HL-60 (cell line): Measurements from ENCODE around the gene NLGN3.

Experiments
- DNase-seq, 2 experiments: peaks; one replicate each; pipeline ENCODE4 v3.0.0-alpha.2; 2010 to 2020; ENCODE audit warnings: low read depth in 1 of 2, low spot score in 1 of 2
- H3K27ac ChIP-seq: fragments of 250-450 bp; sonication (Bioruptor Pico); replicated peaks from 2 replicates; pipeline ENCODE4 v1.5.1; 2020; ENCODE audit warnings: mild to moderate bottlenecking, moderate library complexity
- H3K27me3 ChIP-seq: fragments of 250-450 bp; sonication (Bioruptor Pico); 2 replicates; pipeline ENCODE4 v1.5.1; 2021; ENCODE audit warnings: mild to moderate bottlenecking, moderate library complexity; ENCODE audit not compliant: insufficient read depth, poor library complexity, severe bottlenecking
- H3K4me3 ChIP-seq: replicated peaks from 2 replicates; pipeline ENCODE4 v1.5.1; 2011; ENCODE audit warnings: mild to moderate bottlenecking, control low read depth, low read length; ENCODE audit not compliant: insufficient read depth
- GABPA ChIP-seq: IDR thresholded peaks from 2 replicates; pipeline ENCODE4 v1.6.1; 2012; ENCODE audit warnings: low read depth
- POLR2AphosphoS5 ChIP-seq: IDR thresholded peaks from 2 replicates; pipeline ENCODE4 v1.6.1; 2012; ENCODE audit warnings: low read depth
- SPI1 ChIP-seq: IDR thresholded peaks from 2 replicates; pipeline ENCODE4 v1.6.1; 2012; ENCODE audit warnings: low read depth, mild to moderate bottlenecking, borderline replicate concordance
- TF ChIP-seq, protein P1 (sequence below): IDR thresholded peaks from 2 replicates; pipeline ENCODE4 v1.6.1; 2012; ENCODE audit warnings: low read depth; ENCODE audit not compliant: insufficient replicate concordance
- TF ChIP-seq, protein P2 (sequence below): IDR thresholded peaks from one replicate; pipeline ENCODE4 v1.5.1; 2011; ENCODE audit warnings: low read length, control low read depth, inconsistent platforms; ENCODE audit not compliant: insufficient read depth

Gene NLGN3

DNA sequence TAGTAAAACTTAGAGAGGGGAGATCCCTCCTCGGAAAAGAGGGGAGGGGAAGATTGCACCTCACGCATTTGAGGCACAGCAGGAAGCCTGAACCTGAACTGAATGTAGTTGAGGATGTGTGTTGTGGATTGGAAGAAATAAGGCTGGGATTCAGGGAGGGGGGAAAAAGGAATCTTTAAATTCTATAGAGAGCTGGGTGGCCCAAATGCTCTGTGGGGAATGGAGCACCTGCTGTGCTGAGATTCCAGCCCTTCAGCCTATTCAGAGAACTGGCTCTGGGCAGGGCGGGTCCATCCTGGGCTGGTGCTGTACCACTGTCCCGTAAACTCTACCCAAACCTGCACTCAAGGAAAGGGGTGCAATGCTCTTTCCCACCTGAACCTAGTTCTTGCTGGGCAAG, 44.9 kb upstream of the NLGN3 start:
- Histone ChIP-seq H3K27me3 (no peaks in the 10 kb centered on the region), H3K4me3 (no peak overlapping the region), H3K27ac (no peak overlapping the region)
- TF ChIP-seq SPI1: no peak
- TF ChIP-seq, protein P1, sequence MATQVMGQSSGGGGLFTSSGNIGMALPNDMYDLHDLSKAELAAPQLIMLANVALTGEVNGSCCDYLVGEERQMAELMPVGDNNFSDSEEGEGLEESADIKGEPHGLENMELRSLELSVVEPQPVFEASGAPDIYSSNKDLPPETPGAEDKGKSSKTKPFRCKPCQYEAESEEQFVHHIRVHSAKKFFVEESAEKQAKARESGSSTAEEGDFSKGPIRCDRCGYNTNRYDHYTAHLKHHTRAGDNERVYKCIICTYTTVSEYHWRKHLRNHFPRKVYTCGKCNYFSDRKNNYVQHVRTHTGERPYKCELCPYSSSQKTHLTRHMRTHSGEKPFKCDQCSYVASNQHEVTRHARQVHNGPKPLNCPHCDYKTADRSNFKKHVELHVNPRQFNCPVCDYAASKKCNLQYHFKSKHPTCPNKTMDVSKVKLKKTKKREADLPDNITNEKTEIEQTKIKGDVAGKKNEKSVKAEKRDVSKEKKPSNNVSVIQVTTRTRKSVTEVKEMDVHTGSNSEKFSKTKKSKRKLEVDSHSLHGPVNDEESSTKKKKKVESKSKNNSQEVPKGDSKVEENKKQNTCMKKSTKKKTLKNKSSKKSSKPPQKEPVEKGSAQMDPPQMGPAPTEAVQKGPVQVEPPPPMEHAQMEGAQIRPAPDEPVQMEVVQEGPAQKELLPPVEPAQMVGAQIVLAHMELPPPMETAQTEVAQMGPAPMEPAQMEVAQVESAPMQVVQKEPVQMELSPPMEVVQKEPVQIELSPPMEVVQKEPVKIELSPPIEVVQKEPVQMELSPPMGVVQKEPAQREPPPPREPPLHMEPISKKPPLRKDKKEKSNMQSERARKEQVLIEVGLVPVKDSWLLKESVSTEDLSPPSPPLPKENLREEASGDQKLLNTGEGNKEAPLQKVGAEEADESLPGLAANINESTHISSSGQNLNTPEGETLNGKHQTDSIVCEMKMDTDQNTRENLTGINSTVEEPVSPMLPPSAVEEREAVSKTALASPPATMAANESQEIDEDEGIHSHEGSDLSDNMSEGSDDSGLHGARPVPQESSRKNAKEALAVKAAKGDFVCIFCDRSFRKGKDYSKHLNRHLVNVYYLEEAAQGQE: no peak
- no peak for TF ChIP-seq GABPA
- TF ChIP-seq, protein P2, sequence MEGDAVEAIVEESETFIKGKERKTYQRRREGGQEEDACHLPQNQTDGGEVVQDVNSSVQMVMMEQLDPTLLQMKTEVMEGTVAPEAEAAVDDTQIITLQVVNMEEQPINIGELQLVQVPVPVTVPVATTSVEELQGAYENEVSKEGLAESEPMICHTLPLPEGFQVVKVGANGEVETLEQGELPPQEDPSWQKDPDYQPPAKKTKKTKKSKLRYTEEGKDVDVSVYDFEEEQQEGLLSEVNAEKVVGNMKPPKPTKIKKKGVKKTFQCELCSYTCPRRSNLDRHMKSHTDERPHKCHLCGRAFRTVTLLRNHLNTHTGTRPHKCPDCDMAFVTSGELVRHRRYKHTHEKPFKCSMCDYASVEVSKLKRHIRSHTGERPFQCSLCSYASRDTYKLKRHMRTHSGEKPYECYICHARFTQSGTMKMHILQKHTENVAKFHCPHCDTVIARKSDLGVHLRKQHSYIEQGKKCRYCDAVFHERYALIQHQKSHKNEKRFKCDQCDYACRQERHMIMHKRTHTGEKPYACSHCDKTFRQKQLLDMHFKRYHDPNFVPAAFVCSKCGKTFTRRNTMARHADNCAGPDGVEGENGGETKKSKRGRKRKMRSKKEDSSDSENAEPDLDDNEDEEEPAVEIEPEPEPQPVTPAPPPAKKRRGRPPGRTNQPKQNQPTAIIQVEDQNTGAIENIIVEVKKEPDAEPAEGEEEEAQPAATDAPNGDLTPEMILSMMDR: no peak
- no peak for TF ChIP-seq POLR2AphosphoS5
- DNase-seq: no peak

DNA sequence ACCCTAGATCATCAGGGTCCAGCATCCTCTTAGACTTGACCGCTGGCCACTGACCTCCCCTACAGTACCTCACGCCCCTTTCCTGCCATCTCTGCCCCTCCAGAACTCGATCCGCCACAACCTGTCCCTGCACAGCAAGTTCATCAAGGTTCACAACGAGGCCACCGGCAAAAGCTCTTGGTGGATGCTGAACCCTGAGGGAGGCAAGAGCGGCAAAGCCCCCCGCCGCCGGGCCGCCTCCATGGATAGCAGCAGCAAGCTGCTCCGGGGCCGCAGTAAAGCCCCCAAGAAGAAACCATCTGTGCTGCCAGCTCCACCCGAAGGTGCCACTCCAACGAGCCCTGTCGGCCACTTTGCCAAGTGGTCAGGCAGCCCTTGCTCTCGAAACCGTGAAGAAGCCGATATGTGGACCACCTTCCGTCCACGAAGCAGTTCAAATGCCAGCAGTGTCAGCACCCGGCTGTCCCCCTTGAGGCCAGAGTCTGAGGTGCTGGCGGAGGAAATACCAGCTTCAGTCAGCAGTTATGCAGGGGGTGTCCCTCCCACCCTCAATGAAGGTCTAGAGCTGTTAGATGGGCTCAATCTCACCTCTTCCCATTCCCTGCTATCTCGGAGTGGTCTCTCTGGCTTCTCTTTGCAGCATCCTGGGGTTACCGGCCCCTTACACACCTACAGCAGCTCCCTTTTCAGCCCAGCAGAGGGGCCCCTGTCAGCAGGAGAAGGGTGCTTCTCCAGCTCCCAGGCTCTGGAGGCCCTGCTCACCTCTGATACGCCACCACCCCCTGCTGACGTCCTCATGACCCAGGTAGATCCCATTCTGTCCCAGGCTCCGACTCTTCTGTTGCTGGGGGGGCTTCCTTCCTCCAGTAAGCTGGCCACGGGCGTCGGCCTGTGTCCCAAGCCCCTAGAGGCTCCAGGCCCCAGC, 43.8 kb upstream of the NLGN3 start:
- Histone ChIP-seq H3K4me3 (no peak overlapping the region), H3K27me3 (no peaks in the 10 kb centered on the region), H3K27ac (no peak overlapping the region)
- no peak for DNase-seq
- TF ChIP-seq, protein P1: no peak
- TF ChIP-seq, protein P2: no peak
- TF ChIP-seq GABPA (no peak), SPI1 (no peak), POLR2AphosphoS5 (no peak)

DNA sequence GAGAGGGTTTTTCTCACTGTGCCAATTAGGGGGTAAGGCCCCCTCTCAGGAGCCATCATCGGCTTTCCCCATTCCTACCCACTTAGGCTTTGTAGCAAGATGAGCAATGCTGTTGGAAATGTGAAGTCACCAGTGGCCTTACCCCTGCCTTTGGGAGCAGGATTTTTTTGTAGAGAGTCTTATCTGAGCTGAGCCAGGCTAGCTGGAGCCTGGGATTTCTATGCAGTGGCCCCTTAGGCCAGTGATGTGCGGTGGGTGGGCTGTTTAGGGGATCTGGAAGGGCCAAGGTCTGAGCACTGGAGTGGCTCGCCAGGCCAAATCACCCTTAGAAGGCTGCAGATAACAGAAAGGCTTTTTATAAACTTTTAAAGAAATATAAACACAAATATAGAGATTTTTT, 42.3 kb upstream of the NLGN3 start:
- H3K27me3 ChIP-seq: no peaks in the 10 kb centered on the region
- H3K27ac ChIP-seq: peak overlapping the region; percentile 84
- TF ChIP-seq GABPA: no peak
- TF ChIP-seq SPI1: no peak
- no peak overlapping the region for H3K4me3 ChIP-seq
- no peak for DNase-seq

DNA sequence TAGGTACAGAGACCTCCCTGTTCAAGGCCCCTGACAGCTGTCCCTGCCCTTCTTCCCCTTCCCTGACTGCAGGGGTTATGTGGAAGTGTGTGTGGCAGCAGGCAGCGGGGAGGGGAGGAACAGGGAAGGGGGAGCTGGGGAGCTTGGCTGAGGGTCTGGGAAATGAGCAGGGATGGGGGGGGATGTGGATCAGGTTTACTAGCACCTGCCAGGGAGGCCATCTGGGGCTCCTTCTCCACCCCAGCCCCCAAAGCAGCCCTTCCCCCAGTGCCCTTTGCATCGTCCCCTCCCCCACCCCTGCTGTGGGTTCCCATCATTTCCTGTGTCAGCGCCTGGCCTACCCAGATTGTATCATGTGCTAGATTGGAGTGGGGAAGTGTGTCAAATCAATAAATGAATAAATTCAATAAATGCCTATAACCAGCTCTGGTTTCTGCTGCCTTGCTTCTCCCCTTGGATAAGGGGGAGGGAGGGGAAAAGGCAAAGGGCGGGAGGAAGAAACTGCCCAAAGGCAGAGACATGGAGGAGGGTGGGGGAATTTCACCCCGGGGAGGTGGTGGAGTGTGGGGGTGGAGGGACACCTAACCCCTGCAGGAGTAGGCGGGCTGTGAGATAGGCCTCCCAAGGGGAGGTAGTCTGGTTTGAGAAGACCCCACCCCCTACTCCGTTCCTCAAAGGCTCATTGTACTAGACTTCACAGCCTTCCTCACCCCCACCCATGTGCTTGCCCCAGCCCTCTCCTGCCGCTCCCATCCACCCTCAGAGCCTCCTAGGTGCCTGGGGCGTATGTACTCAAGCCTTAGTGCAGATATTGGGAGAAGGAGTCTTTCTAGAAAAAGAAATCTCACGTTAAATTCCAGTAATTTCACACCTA, 41.3 kb upstream of the NLGN3 start:
- no peaks in the 10 kb centered on the region for H3K27me3 ChIP-seq
- peak in 1 of 2 experiments; percentile 84 for DNase-seq
- no peak overlapping the region for H3K4me3 ChIP-seq
- peak overlapping the region; percentile 84 for H3K27ac ChIP-seq
- TF ChIP-seq SPI1: peak; percentile 8; the same call in 1 of the 2 replicates
- TF ChIP-seq, protein P2: no peak
- TF ChIP-seq, protein P1: no peak
- TF ChIP-seq POLR2AphosphoS5: peak; percentile 38; the same call in 1 of the 2 replicates
- TF ChIP-seq GABPA: no peak
